Muscle layer of duodenum (tissue), 2 donors: Measurements from ENCODE around the gene EPHB2.

Experiments
- H3K27ac ChIP-seq: one replicate; pipeline ENCODE4 v1.7.0; 2013; ENCODE audit warnings: mild to moderate bottlenecking, low read length
- H3K27me3 ChIP-seq: one replicate; pipeline ENCODE4 v1.7.0; 2013; ENCODE audit warnings: low read depth, mild to moderate bottlenecking, control low read depth, low read length
- H3K36me3 ChIP-seq, 2 donors: one replicate each; pipeline ENCODE4 v1.7.0; 2013; ENCODE audit warnings: low read length in 2 of 2, control low read depth in 1 of 2, mild to moderate bottlenecking in 1 of 2; ENCODE audit not compliant: insufficient read depth in 2 of 2, control insufficient read depth in 1 of 2
- H3K4me1 ChIP-seq, 2 donors: one replicate each; pipeline ENCODE4 v1.7.0; 2013; ENCODE audit warnings: low read length in 2 of 2, mild to moderate bottlenecking in 2 of 2, control low read depth in 1 of 2, moderate library complexity in 1 of 2; ENCODE audit not compliant: insufficient read depth in 2 of 2, control insufficient read depth in 1 of 2
- H3K4me3 ChIP-seq, 2 donors: one replicate each; pipeline ENCODE4 v1.7.0; 2013; ENCODE audit warnings: low read length in 2 of 2, low read depth in 1 of 2, mild to moderate bottlenecking in 1 of 2
- H3K9me3 ChIP-seq, 2 donors: one replicate each; pipeline ENCODE4 v1.7.0; 2013; ENCODE audit warnings: low read length in 2 of 2, control low read depth in 1 of 2, mild to moderate bottlenecking in 1 of 2; ENCODE audit not compliant: control insufficient read depth in 1 of 2
- donor health status: healthy.

The EPHB2 gene

GRCh38 chr1:22774833-22775182 lies 64.2 kb downstream of the EPHB2 start:
- no peak overlapping the region for H3K27ac ChIP-seq

GRCh38 chr1:22775478-22775877 lies 64.8 kb downstream of the EPHB2 start:
- Histone ChIP-seq H3K9me3 (no peaks in the 10 kb centered on the region), H3K27ac (no peak overlapping the region), H3K27me3 (no peaks in the 10 kb centered on the region), H3K4me3 (no peak overlapping the region), H3K4me1 (peaks cover 6 to 33% of the 10 kb centered on the region in 2 donors), H3K36me3 (no peaks in the 10 kb centered on the region)

More at GRCh38 chr1:22774833-22775182, 64.2 kb downstream of the EPHB2 start:
- no peak overlapping the region for H3K4me3 ChIP-seq
- H3K36me3 ChIP-seq: no peaks in the 10 kb centered on the region
- H3K27me3 ChIP-seq: no peaks in the 10 kb centered on the region
- peaks cover 6 to 32% of the 10 kb centered on the region in 2 donors for H3K4me1 ChIP-seq
- H3K9me3 ChIP-seq: no peaks in the 10 kb centered on the region

GRCh38 chr1:22776035-22776613 lies 65.5 kb downstream of the EPHB2 start:
- no peaks in the 10 kb centered on the region for H3K36me3 ChIP-seq
- no peak overlapping the region for H3K27ac ChIP-seq
- H3K9me3 ChIP-seq: no peaks in the 10 kb centered on the region
- no peaks in the 10 kb centered on the region for H3K27me3 ChIP-seq
- peaks cover 6 to 33% of the 10 kb centered on the region in 2 donors for H3K4me1 ChIP-seq
- H3K4me3 ChIP-seq: no peak overlapping the region

GRCh38 chr1:22777388-22778057 lies 66.9 kb downstream of the EPHB2 start:
- Histone ChIP-seq H3K4me1 (peaks cover 6 to 33% of the 10 kb centered on the region in 2 donors), H3K27me3 (no peaks in the 10 kb centered on the region)

GRCh38 chr1:22778408-22778807 lies 67.8 kb downstream of the EPHB2 start:
- Histone ChIP-seq H3K27ac (no peak overlapping the region), H3K27me3 (no peaks in the 10 kb centered on the region), H3K36me3 (no peaks in the 10 kb centered on the region), H3K4me3 (no peak overlapping the region), H3K4me1 (peaks cover 6 to 33% of the 10 kb centered on the region in 2 donors), H3K9me3 (no peaks in the 10 kb centered on the region)

More at GRCh38 chr1:22777388-22778057, 66.9 kb downstream of the EPHB2 start:
- no peaks in the 10 kb centered on the region for H3K36me3 ChIP-seq
- no peak overlapping the region for H3K4me3 ChIP-seq
- H3K9me3 ChIP-seq: no peaks in the 10 kb centered on the region
- H3K27ac ChIP-seq: no peak overlapping the region

- H3K27me3 ChIP-seq: no peaks in the 10 kb centered on the region
These were observed 68.4 kb downstream of the EPHB2 start for GRCh38 chr1:22778862-22779520.

GRCh38 chr1:22780696-22781095 lies 70.1 kb downstream of the EPHB2 start:
- H3K9me3 ChIP-seq: no peaks in the 10 kb centered on the region
- peaks cover 6 to 27% of the 10 kb centered on the region in 2 donors for H3K4me1 ChIP-seq
- no peaks in the 10 kb centered on the region for H3K27me3 ChIP-seq
- H3K4me3 ChIP-seq: no peak overlapping the region
- H3K36me3 ChIP-seq: no peaks in the 10 kb centered on the region
- no peak overlapping the region for H3K27ac ChIP-seq

More at GRCh38 chr1:22778862-22779520, 68.4 kb downstream of the EPHB2 start:
- no peaks in the 10 kb centered on the region for H3K36me3 ChIP-seq
- no peaks in the 10 kb centered on the region for H3K9me3 ChIP-seq
- H3K4me3 ChIP-seq: no peak overlapping the region
- no peak overlapping the region for H3K27ac ChIP-seq
- peaks cover 6 to 33% of the 10 kb centered on the region in 2 donors for H3K4me1 ChIP-seq

GRCh38 chr1:22781483-22781882 lies 70.8 kb downstream of the EPHB2 start:
- no peaks in the 10 kb centered on the region for H3K36me3 ChIP-seq

GRCh38 chr1:22782406-22782805 lies 71.8 kb downstream of the EPHB2 start:
- H3K9me3 ChIP-seq: no peaks in the 10 kb centered on the region
- peaks cover 6 to 22% of the 10 kb centered on the region in 2 donors for H3K4me1 ChIP-seq
- H3K4me3 ChIP-seq: no peak overlapping the region
- no peaks in the 10 kb centered on the region for H3K27me3 ChIP-seq
- H3K27ac ChIP-seq: no peak overlapping the region
- no peaks in the 10 kb centered on the region for H3K36me3 ChIP-seq

More at GRCh38 chr1:22781483-22781882, 70.8 kb downstream of the EPHB2 start:
- no peak overlapping the region for H3K4me3 ChIP-seq
- peaks cover 6 to 22% of the 10 kb centered on the region in 2 donors for H3K4me1 ChIP-seq
- no peak overlapping the region for H3K27ac ChIP-seq
- no peaks in the 10 kb centered on the region for H3K27me3 ChIP-seq
- no peaks in the 10 kb centered on the region for H3K9me3 ChIP-seq

- Histone ChIP-seq H3K4me1 (peaks cover 0 to 12% of the 10 kb centered on the region in 2 donors), H3K27me3 (no peaks in the 10 kb centered on the region), H3K27ac (no peak overlapping the region), H3K4me3 (no peak overlapping the region), H3K36me3 (no peaks in the 10 kb centered on the region), H3K9me3 (no peaks in the 10 kb centered on the region)
These were observed 73.7 kb downstream of the EPHB2 start for GRCh38 chr1:22784317-22784716.

GRCh38 chr1:22784737-22785136 lies 74.1 kb downstream of the EPHB2 start:
- H3K27me3 ChIP-seq: no peaks in the 10 kb centered on the region
- H3K27ac ChIP-seq: no peak overlapping the region
- H3K36me3 ChIP-seq: no peaks in the 10 kb centered on the region
- H3K9me3 ChIP-seq: no peaks in the 10 kb centered on the region
- no peak overlapping the region for H3K4me3 ChIP-seq
- peaks cover 0 to 7% of the 10 kb centered on the region in 2 donors for H3K4me1 ChIP-seq
